OCI-M2 (cell line): Measurements from ENCODE around the gene VWA8.
"Not testable (repeated sequence)": the region's sequence is repeated elsewhere in the genome, so short reads cannot be mapped to it uniquely, and the experiment has no call there.

Source experiments
- DNase-seq: peaks from one replicate; lab custom pipeline; 2025; ENCODE audit not compliant: unreplicated experiment; lab: John Stamatoyannopoulos, UW

The VWA8 gene

DNA sequence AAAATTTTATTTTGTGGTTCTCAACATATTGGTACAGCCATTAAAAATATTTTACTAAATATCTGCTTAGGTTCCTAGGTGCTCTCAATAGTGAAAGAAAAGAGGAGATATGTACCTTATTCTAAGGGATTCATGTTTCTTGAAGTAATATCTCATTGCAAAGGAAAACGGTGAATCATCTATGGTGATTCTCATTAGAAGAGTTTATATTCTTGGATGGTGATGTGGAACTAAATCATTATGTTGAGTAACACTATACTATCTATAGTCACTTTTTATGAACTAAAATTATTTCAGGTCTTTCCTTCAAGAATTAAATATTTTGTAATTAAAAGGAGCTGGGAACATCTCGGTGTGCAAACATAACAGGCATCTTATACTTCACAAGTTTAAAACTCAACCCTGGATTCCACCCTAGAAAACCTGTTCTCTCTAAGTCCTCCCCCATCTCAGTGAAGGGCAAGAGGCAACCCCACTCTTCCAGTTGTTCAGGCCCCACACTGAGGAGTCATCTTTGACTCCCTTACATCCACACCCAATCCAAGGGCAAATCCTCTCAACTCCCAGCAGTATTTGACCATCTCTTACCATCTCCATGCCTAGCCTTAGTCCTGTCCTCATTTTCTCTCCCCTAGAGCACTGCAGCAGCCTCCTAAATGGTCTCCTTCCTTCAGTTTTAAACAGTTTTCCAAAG, 363.4 kb downstream of the VWA8 start:
- DNase-seq: no peak

DNA sequence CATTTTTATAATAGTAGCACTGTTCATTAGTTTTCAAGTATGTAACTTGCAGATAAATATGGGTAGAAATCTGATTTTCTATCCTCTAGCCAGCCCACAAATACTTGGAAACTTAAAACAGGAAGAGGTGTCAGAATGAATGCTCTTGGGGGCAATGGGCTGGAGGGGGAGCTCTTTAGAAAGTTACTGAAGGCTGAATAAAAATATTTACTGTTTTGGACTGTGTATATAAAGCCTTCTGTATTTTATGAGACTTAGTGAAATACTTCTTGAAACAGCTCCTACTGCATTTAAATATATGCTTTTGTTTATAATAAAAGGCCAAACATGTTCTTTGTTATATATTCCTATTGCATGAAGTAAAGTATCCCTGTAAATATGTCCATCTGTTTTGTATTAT, 364.7 kb downstream of the VWA8 start:
- no peak for DNase-seq

DNA sequence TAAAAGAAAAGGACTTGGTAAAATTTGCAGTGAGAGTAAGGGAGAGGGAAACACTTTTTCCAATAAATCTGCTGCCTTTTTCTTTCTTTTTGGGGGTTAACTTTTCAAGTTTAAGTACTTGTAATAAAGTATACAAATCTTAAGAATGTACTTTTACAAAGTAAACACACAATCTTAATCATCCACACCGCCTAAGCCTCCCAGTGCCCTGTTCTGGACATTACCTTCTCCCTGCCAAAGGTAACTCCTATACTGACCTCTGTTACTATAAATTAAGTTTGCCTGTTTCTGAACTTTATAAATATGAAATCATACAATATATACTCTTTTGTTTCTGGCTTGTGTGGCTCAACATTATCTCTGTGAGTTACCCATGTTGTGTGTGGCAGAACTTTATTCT, 365.6 kb downstream of the VWA8 start:
- no peak for DNase-seq

- no peak for DNase-seq
Measured at GRCh38 chr13:41590643-41591042, 370.3 kb downstream of the VWA8 start.

GRCh38 chr13:41590122-41590521, 370.8 kb downstream of the VWA8 start:
- no peak for DNase-seq

- no peak for DNase-seq
Measured at GRCh38 chr13:41589434-41589833, 371.5 kb downstream of the VWA8 start.

- no peak for DNase-seq
Measured at GRCh38 chr13:41588899-41589298, 372.0 kb downstream of the VWA8 start.

GRCh38 chr13:41588448-41588847, 372.5 kb downstream of the VWA8 start:
- no peak for DNase-seq

- DNase-seq: no peak
Measured at GRCh38 chr13:41587490-41587889, 373.4 kb downstream of the VWA8 start.

- DNase-seq: no peak
Measured at GRCh38 chr13:41586216-41586615, 374.7 kb downstream of the VWA8 start.

DNA sequence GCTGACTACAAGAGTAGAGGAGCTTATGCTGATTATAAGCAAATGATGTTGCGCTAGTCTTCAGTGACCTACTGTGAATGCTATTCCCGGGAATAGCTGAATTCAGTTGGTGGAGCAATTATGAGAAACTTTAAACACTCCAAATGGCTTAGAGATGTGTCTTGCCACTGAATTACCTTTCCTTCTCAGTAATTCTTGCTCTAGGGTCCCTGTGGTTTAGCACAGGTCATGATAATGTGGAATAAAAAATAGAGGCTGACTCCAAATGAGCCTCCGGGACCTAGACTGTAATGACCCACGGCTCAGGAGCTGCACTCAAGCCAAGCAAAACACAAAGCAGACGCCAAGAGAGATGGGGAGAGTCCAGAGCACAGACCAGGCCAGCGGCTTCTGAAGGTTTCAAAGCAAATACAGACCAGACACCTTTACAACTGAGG, 378.9 kb downstream of the VWA8 start:
- no peak for DNase-seq

DNA sequence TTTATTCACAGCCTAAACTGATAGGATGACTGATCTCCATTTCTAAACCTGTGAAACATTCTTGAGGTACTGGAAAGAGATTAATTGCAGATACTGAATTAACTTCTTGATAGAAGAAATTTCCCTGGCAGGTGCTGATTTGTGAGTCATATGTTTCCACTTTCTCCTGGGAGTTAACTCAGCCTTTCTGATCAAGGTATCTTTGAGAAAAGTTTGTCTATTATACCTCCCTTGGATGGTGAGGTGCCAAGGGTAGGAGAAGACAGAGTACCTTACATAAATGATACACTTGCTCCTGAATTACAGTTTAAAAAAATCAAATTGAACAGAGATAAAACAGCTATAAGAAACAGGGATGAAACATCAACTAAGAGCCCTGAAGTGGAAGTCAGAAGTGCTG, 380.6 kb downstream of the VWA8 start:
- DNase-seq: no peak

- no peak for DNase-seq
Measured at GRCh38 chr13:41579881-41580280, 381.0 kb downstream of the VWA8 start.

- no peak for DNase-seq
Measured at GRCh38 chr13:41579168-41579567, 381.7 kb downstream of the VWA8 start.

- DNase-seq: no peak
Measured at GRCh38 chr13:41578371-41578770, 382.5 kb downstream of the VWA8 start.

DNA sequence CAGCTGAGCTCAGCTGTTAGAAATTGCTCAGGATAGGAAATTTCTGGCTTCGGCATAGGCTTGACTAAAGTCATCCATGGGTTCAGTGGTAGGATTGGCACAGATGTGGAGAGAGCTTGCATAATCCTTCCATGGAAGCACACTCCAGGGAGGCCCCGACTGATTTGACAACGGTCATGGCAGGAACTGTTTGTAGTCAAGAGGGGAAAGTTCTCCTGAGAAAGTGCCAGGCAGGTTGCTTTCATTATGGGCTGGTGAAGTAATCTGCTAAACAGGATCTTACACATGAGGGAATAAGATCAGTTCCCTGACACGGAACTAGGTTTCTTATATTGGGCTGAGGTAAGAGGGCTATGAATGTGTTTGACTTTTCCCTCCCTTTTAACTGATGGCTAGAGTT, 383.5 kb downstream of the VWA8 start:
- no peak for DNase-seq

GRCh38 chr13:41573640-41574039, 387.3 kb downstream of the VWA8 start:
- DNase-seq: not testable (repeated sequence)

DNA sequence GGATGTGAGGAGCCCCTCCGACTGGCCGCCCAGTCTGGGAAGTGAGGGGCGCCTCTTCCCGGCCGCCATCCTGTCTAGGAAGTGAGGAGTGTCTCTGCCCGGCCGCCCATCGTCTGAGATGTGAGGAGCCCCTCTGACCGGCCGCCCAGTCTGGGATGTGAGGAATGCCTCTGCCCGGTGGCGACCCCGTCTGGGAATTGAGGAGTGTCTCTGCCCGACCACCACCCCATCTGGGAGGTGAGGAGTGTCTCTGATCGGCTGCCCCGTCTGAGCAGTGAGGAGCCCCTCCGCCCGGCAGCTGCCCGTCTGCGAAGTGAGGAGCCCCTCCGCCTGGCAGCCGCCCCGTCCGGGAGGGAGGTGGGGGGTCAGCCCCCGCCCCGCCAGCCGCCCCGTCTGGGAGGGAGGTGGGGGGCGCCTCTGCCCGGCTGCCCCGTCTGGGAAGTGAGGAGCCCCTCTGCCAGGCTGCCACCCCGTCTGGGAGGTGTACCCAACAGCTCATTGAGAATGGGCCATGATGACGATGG, 389.0 kb downstream of the VWA8 start:
- DNase-seq: not testable (repeated sequence)

DNA sequence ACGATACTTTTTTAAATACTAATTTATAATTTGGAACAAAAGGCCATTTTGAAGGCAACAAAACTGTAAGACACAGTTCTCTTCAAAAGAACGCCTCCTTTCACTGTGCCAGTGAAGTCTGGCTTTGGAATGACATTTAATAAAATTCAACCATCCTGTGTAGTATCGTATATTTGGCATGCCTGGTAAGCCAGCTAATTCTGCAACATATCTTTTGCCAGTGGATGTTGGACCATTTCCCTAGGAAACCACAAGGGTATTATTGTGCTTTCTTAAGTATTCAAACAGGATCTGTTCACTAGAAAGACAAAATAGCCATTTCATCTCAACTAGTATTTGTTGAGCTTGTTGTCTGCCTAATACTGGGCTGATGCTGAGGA, 391.9 kb downstream of the VWA8 start:
- DNase-seq: no peak

DNA sequence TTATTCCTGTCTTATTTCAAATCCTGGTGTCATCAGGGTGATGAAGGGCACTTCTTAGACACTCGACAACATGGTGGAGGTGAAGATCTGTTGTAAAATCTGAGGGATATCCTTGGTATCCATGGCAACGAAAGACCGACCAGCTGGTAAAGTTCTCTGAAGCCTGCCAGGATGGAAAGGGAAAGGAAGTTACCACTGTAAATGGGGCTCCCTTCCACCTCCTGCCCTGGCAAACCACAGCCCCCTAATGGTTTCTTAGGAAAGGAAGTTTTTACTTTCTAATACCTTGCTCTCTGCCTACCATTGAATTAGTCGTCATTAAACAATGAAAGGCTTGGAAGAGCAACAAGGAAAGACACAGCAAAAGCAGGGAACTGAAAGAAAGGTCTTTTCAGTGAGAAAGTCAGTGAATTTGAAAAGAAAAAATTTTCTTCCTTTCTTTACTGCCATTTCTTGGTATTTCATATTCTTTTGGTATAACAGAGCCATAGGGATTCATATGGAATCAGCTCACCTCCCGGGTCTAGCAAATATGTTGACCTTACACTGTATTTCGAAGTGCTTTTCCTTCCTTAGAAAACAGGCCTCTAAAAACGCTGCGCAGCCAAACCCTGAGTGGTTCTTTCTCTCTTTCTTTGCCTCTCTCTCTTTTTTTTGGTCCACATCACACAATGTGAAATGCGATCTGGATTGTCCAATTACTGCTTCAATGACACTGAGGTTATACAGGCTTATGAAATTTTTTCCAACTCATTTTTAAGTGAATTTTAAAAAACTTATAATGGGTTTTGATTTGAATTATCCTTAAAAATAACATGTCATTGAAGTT, 392.6 kb downstream of the VWA8 start:
- DNase-seq: no peak

DNA sequence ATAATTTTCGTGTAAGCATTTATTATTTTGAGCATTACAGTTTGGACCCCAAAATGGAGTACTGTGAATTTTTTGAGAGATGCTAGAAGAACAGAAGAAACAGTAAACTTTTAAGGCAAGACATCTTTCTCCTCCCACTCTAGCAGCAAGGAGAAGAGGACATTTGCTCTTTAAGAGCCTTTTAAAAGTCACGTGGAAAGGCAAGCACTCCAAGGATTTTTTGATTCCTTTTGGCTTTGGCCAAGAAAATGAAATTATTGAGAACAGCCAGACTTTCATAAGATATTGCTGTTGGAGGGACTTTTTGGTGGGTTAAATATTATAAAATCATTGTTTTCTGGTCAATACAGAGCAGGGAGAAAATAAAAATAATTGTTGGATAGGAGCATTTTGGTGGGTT, 393.5 kb downstream of the VWA8 start:
- no peak for DNase-seq

DNA sequence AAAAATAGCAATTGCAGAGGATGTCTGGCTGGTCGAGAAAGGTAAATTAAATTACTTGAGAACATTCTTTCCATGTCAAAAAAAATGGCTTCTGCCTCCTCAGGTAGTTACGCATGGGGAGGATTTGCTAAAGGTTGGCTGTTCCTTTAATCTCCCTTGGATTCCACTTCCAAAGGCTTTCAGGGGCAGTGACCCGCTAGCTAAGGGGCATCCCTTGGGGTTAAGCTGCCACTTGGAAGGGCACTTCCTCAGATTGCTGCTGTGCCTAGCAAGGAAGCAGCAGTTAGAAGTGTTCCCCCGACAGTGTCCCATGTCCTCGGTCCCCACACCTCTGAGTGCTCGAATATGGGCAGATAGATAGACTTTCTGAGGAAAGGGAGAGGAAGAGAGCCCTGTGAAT, 395.1 kb downstream of the VWA8 start:
- DNase-seq: no peak
